Measurements from ENCODE around the gene CEP164. TPM values are rescaled to one million over a fixed set of nuclear protein-coding genes. Genes with fewer than 3 reads are reported as not detected.

CEP164 gene
- total RNA-seq, 6 experiments from 2014 or later: 29.0 to 35.6 (median 33.0) TPM

- TF ChIP-seq CTCF (IDR thresholded peaks at IDR 0.05): no peak
- DNase-seq: no peak
- H3K27me3 Mint-ChIP-seq (ENCODE audit: insufficient read depth): peaks cover 43% of the 10 kb centered on the region
- no peaks in the 10 kb centered on the region for H3K36me3 Mint-ChIP-seq (ENCODE audit: low read depth)
- no peaks in the 10 kb centered on the region for H3K9me3 Mint-ChIP-seq
- no peak overlapping the region for H3K4me3 Mint-ChIP-seq
- no peaks in the 10 kb centered on the region for H3K4me1 Mint-ChIP-seq (ENCODE audit: low read depth)
- H3K27ac Mint-ChIP-seq: no peak overlapping the region
Observed at GRCh38 chr11:117441146-117441975, 113.7 kb downstream of the CEP164 start.

- H3K4me3 Mint-ChIP-seq: no peak overlapping the region
- no peak for TF ChIP-seq CTCF (IDR thresholded peaks at IDR 0.05)
- H3K27me3 Mint-ChIP-seq (ENCODE audit: insufficient read depth): peaks cover 38% of the 10 kb centered on the region
- no peak overlapping the region for H3K27ac Mint-ChIP-seq
- H3K36me3 Mint-ChIP-seq (ENCODE audit: low read depth): no peaks in the 10 kb centered on the region
- no peaks in the 10 kb centered on the region for H3K9me3 Mint-ChIP-seq
- no peaks in the 10 kb centered on the region for H3K4me1 Mint-ChIP-seq (ENCODE audit: low read depth)
- no peak for DNase-seq
Observed at GRCh38 chr11:117442049-117442868, 114.6 kb downstream of the CEP164 start.

GRCh38 chr11:117442869-117443239, 115.2 kb downstream of the CEP164 start:
- H3K9me3 Mint-ChIP-seq: no peaks in the 10 kb centered on the region
- H3K4me1 Mint-ChIP-seq (ENCODE audit: low read depth): no peaks in the 10 kb centered on the region
- H3K27ac Mint-ChIP-seq: no peak overlapping the region
- H3K36me3 Mint-ChIP-seq (ENCODE audit: low read depth): no peaks in the 10 kb centered on the region
- no peak for DNase-seq
- TF ChIP-seq CTCF (IDR thresholded peaks at IDR 0.05): no peak
- peaks cover 41% of the 10 kb centered on the region for H3K27me3 Mint-ChIP-seq (ENCODE audit: insufficient read depth)
- H3K4me3 Mint-ChIP-seq: no peak overlapping the region

- Mint-ChIP-seq H3K36me3 (ENCODE audit: low read depth) (no peaks in the 10 kb centered on the region), H3K27me3 (ENCODE audit: insufficient read depth) (peaks cover 43% of the 10 kb centered on the region), H3K4me1 (ENCODE audit: low read depth) (no peaks in the 10 kb centered on the region), H3K4me3 (no peak overlapping the region), H3K27ac (no peak overlapping the region), H3K9me3 (no peaks in the 10 kb centered on the region)
- peak; percentile 12 for DNase-seq
- peak; percentile 63 for TF ChIP-seq CTCF (IDR thresholded peaks at IDR 0.05)
Observed at GRCh38 chr11:117443266-117444186, 115.9 kb downstream of the CEP164 start.

GRCh38 chr11:117444256-117444655, 116.6 kb downstream of the CEP164 start:
- no peak overlapping the region for H3K4me3 Mint-ChIP-seq
- DNase-seq: no peak

More at GRCh38 chr11:117444256-117444655, 116.6 kb downstream of the CEP164 start:
- H3K27me3 Mint-ChIP-seq (ENCODE audit: insufficient read depth): peaks cover 40% of the 10 kb centered on the region
- H3K36me3 Mint-ChIP-seq (ENCODE audit: low read depth): no peaks in the 10 kb centered on the region
- H3K4me1 Mint-ChIP-seq (ENCODE audit: low read depth): peaks cover 3% of the 10 kb centered on the region; the same call in 1 of the 2 replicates
- no peak for TF ChIP-seq CTCF (IDR thresholded peaks at IDR 0.05)
- H3K9me3 Mint-ChIP-seq: no peaks in the 10 kb centered on the region
- H3K27ac Mint-ChIP-seq: no peak overlapping the region

Data from HFFc6 (cell line).